ENCODE results near the gene ZDHHC14.

Gene ZDHHC14

GRCh38 chr6:157635388-157636244 is 254.6 kb downstream of the ZDHHC14 start:
- TF ChIP-seq CTCF (IDR thresholded peaks at IDR 0.05) = no peak

GRCh38 chr6:157637516-157637915 is 256.5 kb downstream of the ZDHHC14 start:
- TF ChIP-seq CTCF (IDR thresholded peaks at IDR 0.05) = no peak

- TF ChIP-seq CTCF (IDR thresholded peaks at IDR 0.05) = no peak
Measured at GRCh38 chr6:157637941-157638662, 257.1 kb downstream of the ZDHHC14 start.

- TF ChIP-seq CTCF (IDR thresholded peaks at IDR 0.05) = no peak
Measured at GRCh38 chr6:157638779-157639178, 257.8 kb downstream of the ZDHHC14 start.

GRCh38 chr6:157640746-157641451 is 259.9 kb downstream of the ZDHHC14 start:
- TF ChIP-seq CTCF (IDR thresholded peaks at IDR 0.05) = no peak

GRCh38 chr6:157641837-157642236 is 260.8 kb downstream of the ZDHHC14 start:
- TF ChIP-seq CTCF (IDR thresholded peaks at IDR 0.05) = no peak

- TF ChIP-seq CTCF (IDR thresholded peaks at IDR 0.05) = no peak
Measured at GRCh38 chr6:157642736-157643135, 261.7 kb downstream of the ZDHHC14 start.

Data from LNCAP (cell line).